GM18909 (cell line): Measurements from ENCODE around the gene RAB28.
A peak's percentile ranks its signal among the peaks of the same experiment; 100 is the strongest.

Experiments used
- ATAC-seq: cut with Tn5 transposase; IDR thresholded peaks from one replicate; pipeline ENCODE4 v1.9.1; 2021; ENCODE audit warnings: mild to moderate bottlenecking; ENCODE audit not compliant: unreplicated experiment, poor library complexity

RAB28 gene

DNA sequence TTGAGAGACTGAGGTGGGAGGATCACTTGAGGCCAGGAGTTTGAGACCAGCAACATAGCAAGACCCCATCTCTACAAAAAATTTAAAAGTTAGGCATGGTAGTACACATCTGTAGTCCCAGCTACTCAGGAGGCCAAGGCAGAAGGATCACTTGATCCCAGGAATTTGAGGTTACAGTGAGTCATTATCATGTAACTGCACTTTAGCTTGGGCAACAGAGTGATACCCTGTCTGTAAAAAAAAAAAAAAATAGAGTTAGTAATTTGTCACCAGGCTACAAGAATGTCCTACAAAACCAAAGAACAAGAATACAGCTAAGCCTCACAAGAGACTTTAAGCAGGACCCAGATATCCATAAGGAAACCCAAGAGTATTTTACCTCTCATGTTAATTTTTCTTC is 27.0 kb upstream of the RAB28 start:
- no peak for ATAC-seq

GRCh38 chr4:13509442-13509841 is 25.3 kb upstream of the RAB28 start:
- no peak for ATAC-seq

GRCh38 chr4:13504374-13504773 is 20.2 kb upstream of the RAB28 start:
- no peak for ATAC-seq

DNA sequence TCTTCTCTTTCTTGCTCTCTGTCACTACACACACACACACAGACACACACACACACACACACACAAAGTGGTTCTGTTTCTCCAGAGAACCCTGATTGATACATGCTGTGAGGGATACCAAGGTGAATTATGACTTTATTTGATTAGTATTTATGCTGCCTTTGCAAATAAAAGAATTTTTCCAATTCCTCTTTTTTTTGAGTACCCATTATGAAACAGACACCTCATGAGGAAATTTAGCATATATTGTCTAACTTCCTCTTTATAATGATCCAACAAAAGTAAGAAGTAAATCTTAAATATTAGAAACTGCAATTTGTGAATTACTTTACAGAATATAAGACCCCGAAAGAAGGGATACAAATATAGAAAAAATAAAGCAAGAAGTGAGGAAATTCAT is 14.3 kb upstream of the RAB28 start:
- ATAC-seq = no peak

GRCh38 chr4:13496605-13497004 is 12.5 kb upstream of the RAB28 start:
- ATAC-seq = no peak

- ATAC-seq = no peak
These were observed 11.6 kb upstream of the RAB28 start for GRCh38 chr4:13495753-13496152.

DNA sequence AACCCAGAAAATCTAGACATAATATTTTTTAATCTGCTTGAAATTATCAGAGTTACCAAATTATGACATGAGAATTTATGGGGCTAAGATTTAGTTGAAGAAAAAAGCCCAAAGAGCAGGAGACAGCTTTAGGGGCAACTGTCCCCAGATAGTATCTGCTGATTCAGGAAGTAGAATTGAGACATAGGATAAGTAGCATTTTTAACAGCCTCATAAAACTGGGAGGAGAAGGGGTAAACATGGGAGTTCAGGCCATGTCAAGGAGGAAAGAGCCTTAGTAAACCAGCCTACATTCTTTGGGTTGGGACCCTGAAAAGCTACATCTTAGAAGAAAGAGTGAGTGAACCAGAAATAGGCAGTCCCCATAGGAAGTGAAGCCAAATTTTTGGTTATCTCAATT is 9.7 kb upstream of the RAB28 start:
- no peak for ATAC-seq

- no peak for ATAC-seq
These were observed 8.6 kb upstream of the RAB28 start for GRCh38 chr4:13492747-13493146.

DNA sequence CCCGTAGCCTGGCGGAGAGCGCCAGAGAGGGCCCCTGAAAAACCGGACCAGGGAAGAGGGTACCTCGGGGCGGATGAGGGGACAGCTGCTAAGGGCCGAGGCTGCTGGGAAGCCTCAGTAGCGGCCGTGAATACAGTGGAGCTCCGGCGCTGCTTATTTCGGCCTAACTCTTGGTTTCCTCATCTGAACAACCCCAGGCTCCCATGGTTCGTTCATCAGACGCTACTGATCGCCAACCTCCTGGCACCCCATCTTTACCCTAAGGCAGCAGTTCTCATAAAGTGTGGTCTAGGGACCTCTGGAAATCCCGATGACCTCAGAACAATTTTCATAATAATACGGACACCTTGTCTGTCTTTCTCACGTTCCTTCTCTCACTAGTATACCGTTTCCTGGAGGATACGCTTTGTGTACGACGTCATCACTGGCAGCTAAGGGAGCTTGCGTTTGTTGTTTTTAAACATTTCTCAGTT is 645 bp upstream of the RAB28 start:
- peak; percentile 38 for ATAC-seq

- peak; percentile 17 for ATAC-seq
These were observed 395 bp downstream of the RAB28 start for GRCh38 chr4:13483768-13484121.

GRCh38 chr4:13483136-13483767 is 888 bp downstream of the RAB28 start:
- peak; percentile 4 for ATAC-seq

GRCh38 chr4:13481569-13481968 is 2.6 kb downstream of the RAB28 start:
- ATAC-seq = no peak

DNA sequence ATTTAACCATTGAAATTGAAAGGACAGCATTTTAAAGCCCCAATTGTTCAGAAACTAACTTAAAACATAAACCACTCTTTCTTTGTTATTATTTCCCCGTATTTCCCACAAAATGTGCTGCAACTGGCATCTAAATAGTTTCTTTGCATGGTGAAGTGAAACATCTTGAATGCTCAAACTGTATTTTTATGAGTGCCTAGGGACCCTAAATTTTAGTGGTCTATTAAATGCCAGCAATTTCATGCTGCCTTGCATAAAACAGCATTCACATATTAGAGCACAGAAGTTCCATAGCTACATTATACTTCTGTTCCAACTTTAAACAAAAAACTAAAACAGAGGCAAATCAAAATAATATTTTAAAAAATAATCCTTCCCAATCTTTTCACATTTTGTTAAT is 5.4 kb downstream of the RAB28 start:
- no peak for ATAC-seq

GRCh38 chr4:13478131-13478530 is 6.0 kb downstream of the RAB28 start:
- ATAC-seq = no peak

- ATAC-seq = peak; percentile 35
These were observed 7.2 kb downstream of the RAB28 start for GRCh38 chr4:13476915-13477314.

GRCh38 chr4:13476152-13476551 is 8.0 kb downstream of the RAB28 start:
- no peak for ATAC-seq

GRCh38 chr4:13471400-13471799 is 12.7 kb downstream of the RAB28 start:
- no peak for ATAC-seq

- ATAC-seq = peak; percentile 78
These were observed 13.8 kb downstream of the RAB28 start for GRCh38 chr4:13470379-13470778.

GRCh38 chr4:13464973-13465372 is 19.2 kb downstream of the RAB28 start:
- ATAC-seq = no peak

- ATAC-seq = no peak
These were observed 19.6 kb downstream of the RAB28 start for GRCh38 chr4:13464543-13464942.

GRCh38 chr4:13461191-13461905 is 22.8 kb downstream of the RAB28 start:
- no peak for ATAC-seq

GRCh38 chr4:13455411-13455810 is 28.7 kb downstream of the RAB28 start:
- ATAC-seq = no peak
